AG04449 (cell line): ENCODE results near the gene ENTPD6.

Experiments
- CTCF ChIA-PET: fragments of 350-600 bp; formaldehyde crosslinking; extraction: SDS; loops from one replicate; lab custom pipeline; 2021; ENCODE audit warnings: antibody characterized with exemption; lab: Yijun Ruan, JAX
- POLR2A ChIA-PET: fragments of 400-600, 350-600 bp; formaldehyde crosslinking; extraction: SDS; loops from one replicate; lab custom pipeline; 2020; ENCODE audit warnings: antibody characterized with exemption, inconsistent platforms; lab: Yijun Ruan, JAX
- DNase-seq: peaks from one replicate; pipeline ENCODE4 v3.0.0-alpha.2; 2010; ENCODE audit warnings: low read depth, low spot score
- H3K4me3 ChIP-seq: 2 replicates; pipeline ENCODE4 v1.5.1; 2011; ENCODE audit warnings: low read depth, mild to moderate bottlenecking, control low read depth, low read length
- TF ChIP-seq, protein P1 (sequence below): IDR thresholded peaks from one replicate; pipeline ENCODE4 v1.5.1; 2011; ENCODE audit warnings: mild to moderate bottlenecking, moderate library complexity, low read length, control low read depth, inconsistent platforms; ENCODE audit not compliant: insufficient read depth; ENCODE audit errors: missing control alignments

Gene ENTPD6

DNA sequence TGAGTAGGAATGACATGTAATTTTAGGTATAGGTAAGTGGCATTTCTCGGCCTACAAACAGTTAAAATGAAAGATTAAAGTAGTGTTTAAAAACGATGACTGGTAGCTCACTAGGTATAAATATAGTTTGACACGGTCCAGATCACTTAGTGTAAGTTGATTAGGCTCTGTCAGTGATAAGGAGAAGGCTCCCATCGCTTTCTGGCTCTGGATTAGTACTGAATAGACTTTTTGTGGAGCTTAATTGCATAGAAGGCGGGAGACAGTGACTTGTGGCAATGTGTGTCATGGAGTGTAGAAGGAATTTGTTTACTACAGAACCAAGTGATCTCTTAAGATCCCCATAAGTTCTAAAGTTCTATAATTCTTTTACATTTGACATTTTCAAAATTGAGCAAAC is 59.1 kb downstream of the ENTPD6 start:
- DNase-seq: no peak
- ChIA-PET POLR2A (no interaction called here), CTCF (interaction anchor here (1.3 to 1.6 kb wide), 3 partner anchors 40 to 145 kb away, joined by 3 to 5 read pairs (median 4); no protein-coding TSS in a partner anchor)
- TF ChIP-seq, protein P1, sequence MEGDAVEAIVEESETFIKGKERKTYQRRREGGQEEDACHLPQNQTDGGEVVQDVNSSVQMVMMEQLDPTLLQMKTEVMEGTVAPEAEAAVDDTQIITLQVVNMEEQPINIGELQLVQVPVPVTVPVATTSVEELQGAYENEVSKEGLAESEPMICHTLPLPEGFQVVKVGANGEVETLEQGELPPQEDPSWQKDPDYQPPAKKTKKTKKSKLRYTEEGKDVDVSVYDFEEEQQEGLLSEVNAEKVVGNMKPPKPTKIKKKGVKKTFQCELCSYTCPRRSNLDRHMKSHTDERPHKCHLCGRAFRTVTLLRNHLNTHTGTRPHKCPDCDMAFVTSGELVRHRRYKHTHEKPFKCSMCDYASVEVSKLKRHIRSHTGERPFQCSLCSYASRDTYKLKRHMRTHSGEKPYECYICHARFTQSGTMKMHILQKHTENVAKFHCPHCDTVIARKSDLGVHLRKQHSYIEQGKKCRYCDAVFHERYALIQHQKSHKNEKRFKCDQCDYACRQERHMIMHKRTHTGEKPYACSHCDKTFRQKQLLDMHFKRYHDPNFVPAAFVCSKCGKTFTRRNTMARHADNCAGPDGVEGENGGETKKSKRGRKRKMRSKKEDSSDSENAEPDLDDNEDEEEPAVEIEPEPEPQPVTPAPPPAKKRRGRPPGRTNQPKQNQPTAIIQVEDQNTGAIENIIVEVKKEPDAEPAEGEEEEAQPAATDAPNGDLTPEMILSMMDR: no peak
- H3K4me3 ChIP-seq: no peak overlapping the region

DNA sequence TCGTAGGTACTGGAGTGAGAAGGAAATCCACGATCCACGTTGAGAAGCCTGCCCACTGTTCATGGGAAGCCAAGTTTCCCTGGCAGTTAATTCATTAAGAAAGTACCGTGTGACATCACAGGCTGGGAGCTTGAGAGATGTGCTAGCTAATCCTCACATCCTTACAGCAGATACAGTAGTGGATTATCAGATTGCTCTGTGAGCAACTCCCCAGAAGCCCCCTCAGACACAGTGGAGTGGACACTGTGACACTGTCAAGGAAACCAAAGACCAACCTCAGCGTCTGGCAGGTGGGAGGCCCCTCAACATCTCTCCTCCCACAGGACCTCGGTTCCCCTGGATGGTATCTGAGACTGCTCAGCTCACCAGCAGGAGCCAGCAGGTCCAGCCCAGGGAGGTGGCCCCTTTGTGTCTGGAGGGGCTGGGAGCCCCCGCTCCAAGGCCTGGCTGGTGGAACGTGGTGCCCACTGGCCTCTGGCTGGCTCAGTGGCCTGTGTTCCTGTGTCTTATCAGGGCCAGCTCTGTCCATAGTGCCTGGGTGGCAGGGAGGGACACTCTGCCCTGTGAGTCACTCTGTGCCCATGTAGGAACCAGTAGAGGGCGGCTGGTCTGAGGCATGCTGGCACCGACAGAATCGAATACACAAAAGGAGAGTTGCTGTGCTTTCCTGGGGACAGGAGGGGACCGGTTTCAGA is 59.6 kb downstream of the ENTPD6 start:
- ChIA-PET POLR2A (no interaction called here), CTCF (interaction anchor here (1.1 to 1.6 kb wide), 5 partner anchors 40 to 261 kb away, joined by 3 to 5 read pairs (median 4); no protein-coding TSS in a partner anchor)
- DNase-seq: no peak
- H3K4me3 ChIP-seq: no peak overlapping the region
- TF ChIP-seq, protein P1: no peak

DNA sequence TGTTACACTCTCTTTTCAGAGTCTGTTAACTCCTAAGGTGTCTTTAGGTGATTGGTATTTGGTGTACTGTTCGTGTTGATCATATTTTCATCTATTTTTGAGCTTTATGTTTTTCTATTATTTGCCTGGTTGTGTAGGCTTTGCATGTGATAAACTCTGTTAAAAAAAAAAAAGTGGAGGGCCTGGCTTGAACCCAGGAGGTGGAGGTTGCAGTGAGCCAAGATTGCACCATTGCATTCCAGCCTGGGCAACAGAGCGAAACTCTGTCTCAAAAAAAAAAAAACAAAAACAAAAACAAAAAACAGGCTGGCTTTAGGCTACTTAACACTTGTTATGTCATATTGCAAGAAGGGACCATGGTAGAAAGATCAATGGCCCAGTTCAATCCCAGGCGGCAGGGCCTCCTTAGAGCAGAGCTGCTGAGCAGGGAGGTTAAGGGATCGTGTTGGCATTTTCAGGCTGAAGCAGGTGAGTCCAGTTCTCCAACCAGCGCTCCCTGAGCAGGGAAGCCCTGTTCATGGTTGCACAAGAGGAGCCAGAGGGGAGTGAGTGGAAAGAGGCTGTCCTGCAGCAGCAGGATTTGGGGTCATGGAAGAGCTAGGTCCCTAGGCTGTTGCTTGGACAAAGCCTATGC is 60.8 kb downstream of the ENTPD6 start:
- ChIA-PET CTCF (interaction anchor here (1.1 to 2.8 kb wide), 4 partner anchors 10 to 262 kb away, joined by 4 to 10 read pairs (median 5); no protein-coding TSS in a partner anchor), POLR2A (interaction anchor here (0.7 kb wide), 1 partner anchor 24 kb away, joined by 3 read pairs; no protein-coding TSS in a partner anchor)
- TF ChIP-seq, protein P1: no peak
- DNase-seq: no peak
- no peak overlapping the region for H3K4me3 ChIP-seq

DNA sequence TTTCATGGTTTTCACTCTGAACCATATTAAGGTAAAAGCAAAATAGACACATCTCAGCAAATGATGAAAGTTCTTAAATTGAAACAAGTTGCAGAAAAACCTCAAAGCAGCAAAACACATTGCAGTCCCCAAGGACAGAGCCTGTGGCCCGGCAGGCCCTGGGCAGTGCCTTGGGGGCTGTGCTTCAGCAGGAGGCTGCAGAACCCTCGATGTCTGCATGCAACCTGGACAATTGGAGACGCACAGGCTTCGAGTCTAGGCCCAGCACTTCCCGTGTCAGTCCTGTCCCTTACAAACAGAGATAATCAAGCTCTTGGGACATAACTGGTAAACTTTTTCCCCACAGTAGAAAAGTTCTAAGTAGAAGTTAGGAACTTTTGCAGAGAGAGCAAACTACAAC is 61.6 kb downstream of the ENTPD6 start:
- ChIA-PET CTCF (interaction anchor here (1.1 to 2.8 kb wide), 3 partner anchors 10 to 261 kb away, joined by 5 to 10 read pairs (median 6); no protein-coding TSS in a partner anchor), POLR2A (no interaction called here)
- TF ChIP-seq, protein P1: no peak
- no peak overlapping the region for H3K4me3 ChIP-seq
- DNase-seq: no peak

DNA sequence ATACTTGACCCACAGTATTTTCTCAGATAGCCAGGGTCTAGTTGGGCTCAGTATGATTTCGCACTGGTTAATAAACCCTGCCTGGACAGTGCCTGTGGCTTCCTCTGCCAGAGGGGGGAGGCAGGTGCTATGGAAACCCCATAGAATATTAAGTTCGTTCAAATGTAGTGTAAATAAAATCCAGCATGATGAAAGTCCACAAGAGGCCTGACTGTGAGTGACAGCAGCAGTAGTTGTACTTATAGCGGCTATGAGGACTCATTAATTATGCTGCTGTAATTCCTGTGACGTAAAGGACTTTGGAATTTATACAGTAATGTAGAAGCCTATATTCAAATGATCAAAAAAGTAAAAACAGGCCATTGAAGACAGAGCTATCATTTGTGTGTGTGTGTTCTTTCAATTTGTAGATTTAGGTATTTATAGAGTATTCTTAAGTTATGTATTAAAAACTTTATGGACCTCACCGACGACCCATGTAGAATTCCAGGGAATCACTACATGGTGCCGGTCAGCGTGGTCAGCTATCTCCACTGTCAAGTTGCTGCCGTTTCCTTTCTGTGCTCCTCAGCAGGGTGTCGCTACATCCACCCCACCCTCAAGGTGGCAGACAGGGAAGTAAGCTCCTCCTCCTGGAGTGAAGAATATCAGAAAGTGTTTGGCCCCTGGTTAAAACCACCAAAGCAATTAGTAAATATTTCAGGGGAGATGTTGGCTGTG is 62.4 kb downstream of the ENTPD6 start:
- no peak overlapping the region for H3K4me3 ChIP-seq
- CTCF ChIA-PET: interaction anchor here (1.1 to 2.8 kb wide), 4 partner anchors 8 to 262 kb away, joined by 3 to 10 read pairs (median 6); no protein-coding TSS in a partner anchor
- POLR2A ChIA-PET: interaction anchor here (1.2 kb wide), 1 partner anchor 9 kb away, joined by 3 read pairs; the partner anchor contains the start of gene PYGB
- TF ChIP-seq, protein P1: no peak
- no peak for DNase-seq
